ENCODE results near the gene LRRC32. TPM values are rescaled to one million over a fixed set of nuclear protein-coding genes. Genes with fewer than 3 reads are reported as not detected.

Gene LRRC32
- total RNA-seq, 1 experiment from 2014 or later = not detected

DNA sequence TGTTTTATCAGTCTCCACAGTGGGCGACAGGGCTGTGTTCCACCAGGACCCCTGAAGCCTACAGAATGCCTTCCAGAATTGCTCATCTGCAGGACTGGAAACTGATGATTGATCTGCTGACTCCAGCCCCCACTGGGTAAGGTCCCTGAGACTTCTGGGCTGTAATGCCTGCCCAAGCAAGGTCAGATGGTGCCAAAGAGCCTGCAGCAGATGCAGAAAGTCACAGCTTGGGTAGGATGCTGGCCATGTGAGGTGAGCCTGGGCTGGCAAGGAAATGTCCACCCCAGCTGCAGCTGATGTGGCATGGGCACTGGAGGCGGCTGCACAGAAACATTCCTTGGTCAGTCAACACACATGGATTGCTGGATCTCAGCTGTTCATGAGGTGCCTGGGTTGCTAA lies 30.9 kb downstream of the LRRC32 start:
- H3K4me2 ChIP-seq (ENCODE audit: low read length) = no peak overlapping the region
- no peak overlapping the region for H3K27ac ChIP-seq (ENCODE audit: low read length)
- H3K9ac ChIP-seq (ENCODE audit: low read length) = no peak overlapping the region
- H3K9me2 ChIP-seq (replicated peaks; ENCODE audit: low read length) = no peaks in the 10 kb centered on the region
- POLR2A ChIA-PET (ENCODE audit: unreplicated experiment) = no interaction called here
- intact Hi-C loops (cut with micrococcal nuclease) = no loop called here
- H3K4me3 ChIP-seq (ENCODE audit: low read length) = no peak overlapping the region
- no peak for ATAC-seq
- H4K20me1 ChIP-seq (ENCODE audit: low read length) = no peaks in the 10 kb centered on the region
- DNase-seq = no peak
- no TSS peak for BruUV-seq (replicated peaks)
- CTCF ChIA-PET = no interaction called here
- no peaks in the 10 kb centered on the region for H3K9me3 ChIP-seq (ENCODE audit: low read length)
- no peaks in the 10 kb centered on the region for H3F3A ChIP-seq (ENCODE audit: low read length, unreplicated experiment)
- TF ChIP-seq EZH2phosphoT487 (IDR thresholded peaks at IDR 0.05; ENCODE audit: borderline replicate concordance, low read length) = no peak
- TF ChIP-seq EZH2 (IDR thresholded peaks at IDR 0.05; ENCODE audit: low read length, unreplicated experiment) = no peak
- TF ChIP-seq, protein P1, sequence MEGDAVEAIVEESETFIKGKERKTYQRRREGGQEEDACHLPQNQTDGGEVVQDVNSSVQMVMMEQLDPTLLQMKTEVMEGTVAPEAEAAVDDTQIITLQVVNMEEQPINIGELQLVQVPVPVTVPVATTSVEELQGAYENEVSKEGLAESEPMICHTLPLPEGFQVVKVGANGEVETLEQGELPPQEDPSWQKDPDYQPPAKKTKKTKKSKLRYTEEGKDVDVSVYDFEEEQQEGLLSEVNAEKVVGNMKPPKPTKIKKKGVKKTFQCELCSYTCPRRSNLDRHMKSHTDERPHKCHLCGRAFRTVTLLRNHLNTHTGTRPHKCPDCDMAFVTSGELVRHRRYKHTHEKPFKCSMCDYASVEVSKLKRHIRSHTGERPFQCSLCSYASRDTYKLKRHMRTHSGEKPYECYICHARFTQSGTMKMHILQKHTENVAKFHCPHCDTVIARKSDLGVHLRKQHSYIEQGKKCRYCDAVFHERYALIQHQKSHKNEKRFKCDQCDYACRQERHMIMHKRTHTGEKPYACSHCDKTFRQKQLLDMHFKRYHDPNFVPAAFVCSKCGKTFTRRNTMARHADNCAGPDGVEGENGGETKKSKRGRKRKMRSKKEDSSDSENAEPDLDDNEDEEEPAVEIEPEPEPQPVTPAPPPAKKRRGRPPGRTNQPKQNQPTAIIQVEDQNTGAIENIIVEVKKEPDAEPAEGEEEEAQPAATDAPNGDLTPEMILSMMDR (conservative IDR thresholded peaks at IDR 0.05; ENCODE audit: low read depth, low read length) = no peak
- H2AFZ ChIP-seq (ENCODE audit: low read length) = no peak overlapping the region
- H3K79me2 ChIP-seq (ENCODE audit: low read length) = no peaks in the 10 kb centered on the region
- peaks cover 38% of the 10 kb centered on the region for H3K27me3 ChIP-seq (ENCODE audit: low read length)
- no peaks in the 10 kb centered on the region for H3K36me3 ChIP-seq (ENCODE audit: low read depth, low read length)
- no peaks in the 10 kb centered on the region for H3K4me1 ChIP-seq (ENCODE audit: insufficient read depth, low read length)

DNA sequence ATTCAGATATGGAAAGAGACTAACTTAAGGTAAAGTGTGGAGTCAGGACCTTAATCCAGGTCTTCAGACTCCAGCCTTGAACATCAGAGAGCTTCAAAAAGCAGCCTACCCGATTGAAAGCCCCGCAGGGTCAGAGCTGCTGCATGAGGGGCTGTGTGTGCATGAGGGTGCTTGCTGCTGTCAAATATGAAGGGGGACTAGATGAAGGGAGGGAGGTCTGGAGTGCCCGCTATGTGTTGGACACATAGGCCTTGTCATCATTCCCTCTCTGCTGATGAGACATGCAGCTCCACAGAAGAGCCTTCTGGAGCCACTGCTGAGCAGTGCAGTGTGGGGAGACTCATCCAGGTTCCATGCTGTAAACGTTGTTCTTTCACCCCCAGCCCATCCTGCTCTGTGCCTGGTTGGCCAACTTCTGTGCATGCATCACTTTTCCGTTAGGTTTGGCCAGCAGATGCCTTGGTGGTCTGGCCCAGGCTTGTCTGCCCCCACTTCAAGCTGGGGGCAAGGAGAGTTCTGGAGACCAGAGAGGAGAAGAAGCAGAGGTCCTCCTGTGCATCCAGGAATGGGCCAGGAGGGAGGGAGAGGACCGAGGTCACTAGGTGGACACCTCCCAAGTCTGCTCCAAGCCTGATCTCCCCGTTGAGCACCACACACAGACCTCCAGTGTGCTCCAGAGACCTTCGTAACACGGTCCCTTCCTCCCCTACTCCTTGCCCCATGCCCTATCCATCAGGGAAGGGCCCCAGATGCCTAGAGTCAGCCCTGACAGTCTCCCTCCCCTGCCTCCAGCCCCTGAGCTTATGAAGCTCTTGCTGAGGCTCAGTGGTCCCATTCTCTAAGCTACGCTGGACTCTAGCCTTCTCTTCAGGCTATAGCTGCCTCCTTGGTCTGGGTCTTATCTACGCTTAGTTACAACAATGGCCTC lies 32.0 kb downstream of the LRRC32 start:
- ATAC-seq (no peak; the same call in 1 of the 2 replicates), DNase-seq (no peak)
- intact Hi-C loops (cut with micrococcal nuclease) = no loop called here
- Histone ChIP-seq H3K36me3 (ENCODE audit: low read depth, low read length) (no peaks in the 10 kb centered on the region), H3K27ac (ENCODE audit: low read length) (no peak overlapping the region), H3F3A (ENCODE audit: low read length, unreplicated experiment) (no peaks in the 10 kb centered on the region), H3K27me3 (ENCODE audit: low read length) (peaks cover 33% of the 10 kb centered on the region), H4K20me1 (ENCODE audit: low read length) (no peaks in the 10 kb centered on the region), H3K9me2 (replicated peaks; ENCODE audit: low read length) (no peaks in the 10 kb centered on the region), H3K9me3 (ENCODE audit: low read length) (no peaks in the 10 kb centered on the region), H3K4me2 (ENCODE audit: low read length) (no peak overlapping the region), H2AFZ (ENCODE audit: low read length) (no peak overlapping the region), H3K4me1 (ENCODE audit: insufficient read depth, low read length) (no peaks in the 10 kb centered on the region), H3K9ac (ENCODE audit: low read length) (no peak overlapping the region), H3K4me3 (ENCODE audit: low read length) (no peak overlapping the region), H3K79me2 (ENCODE audit: low read length) (no peaks in the 10 kb centered on the region)
- no TSS peak for BruUV-seq (replicated peaks)
- ChIA-PET POLR2A (ENCODE audit: unreplicated experiment) (no interaction called here), CTCF (no interaction called here)
- TF ChIP-seq EZH2phosphoT487 (IDR thresholded peaks at IDR 0.05; ENCODE audit: borderline replicate concordance, low read length) (no peak), EZH2 (IDR thresholded peaks at IDR 0.05; ENCODE audit: low read length, unreplicated experiment) (no peak)
- TF ChIP-seq, protein P1 (conservative IDR thresholded peaks at IDR 0.05; ENCODE audit: low read depth, low read length) = no peak

Data from PC-3 (cell line).